Activated naive CD4-positive, alpha-beta T cell treated with anti-CD3 and anti-CD28 coated beads, Interleukin-2, amount 50 U/mL, for 24 hours (primary cell): ENCODE measurements around the gene COX6B2.

Source experiments
- H3K27ac Mint-ChIP-seq: one replicate; pipeline ENCODE4 v1.8.0; 2021; ENCODE audit warnings: mild to moderate bottlenecking, mixed read lengths
- H3K27me3 Mint-ChIP-seq: one replicate; pipeline ENCODE4 v1.8.0; 2021; ENCODE audit warnings: mixed read lengths
- H3K36me3 Mint-ChIP-seq: one replicate; pipeline ENCODE4 v1.8.0; 2021; ENCODE audit warnings: mixed read lengths
- H3K4me1 Mint-ChIP-seq: one replicate; pipeline ENCODE4 v1.8.0; 2021; ENCODE audit warnings: mixed read lengths
- H3K4me3 Mint-ChIP-seq: one replicate; pipeline ENCODE4 v1.8.0; 2021; ENCODE audit warnings: mild to moderate bottlenecking, mixed read lengths
- H3K9me3 Mint-ChIP-seq: one replicate; pipeline ENCODE4 v1.8.0; 2021; ENCODE audit warnings: mixed read lengths

Gene COX6B2

GRCh38 chr19:55385724-55386492 is 31.4 kb upstream of the COX6B2 start, which contains the start of gene RPL28:
Gene RPL28, plus strand, starts transcription at chr19:55385932. Its CDS starts 426 bp downstream, at chr19:55386358.
- Mint-ChIP-seq H3K4me1 (peaks cover 58% of the 10 kb centered on the region), H3K27ac (peak within 1 kb of the TSS; percentile 100), H3K36me3 (peaks cover 31% of the 10 kb centered on the region)

GRCh38 chr19:55384920-55385723 is 30.6 kb upstream of the COX6B2 start:
- peak overlapping the region; percentile 100 for H3K27ac Mint-ChIP-seq
- no peaks in the 10 kb centered on the region for H3K27me3 Mint-ChIP-seq
- H3K4me1 Mint-ChIP-seq, result peaks cover 51% of the 10 kb centered on the region
- peaks cover 31% of the 10 kb centered on the region for H3K36me3 Mint-ChIP-seq
- peak overlapping the region; percentile 98 for H3K4me3 Mint-ChIP-seq
- no peaks in the 10 kb centered on the region for H3K9me3 Mint-ChIP-seq

More at GRCh38 chr19:55385724-55386492, 31.4 kb upstream of the COX6B2 start, which contains the start of gene RPL28:
- no peaks in the 10 kb centered on the region for H3K27me3 Mint-ChIP-seq
- H3K4me3 Mint-ChIP-seq, result peak within 1 kb of the TSS; percentile 98
- H3K9me3 Mint-ChIP-seq, result no peaks in the 10 kb centered on the region

- H3K9me3 Mint-ChIP-seq, result no peaks in the 10 kb centered on the region
- H3K4me3 Mint-ChIP-seq, result peak within 1 kb of the TSS; percentile 98
- peak within 1 kb of the TSS; percentile 100 for H3K27ac Mint-ChIP-seq
- peaks cover 43% of the 10 kb centered on the region for H3K4me1 Mint-ChIP-seq
- H3K36me3 Mint-ChIP-seq, result peaks cover 26% of the 10 kb centered on the region
- H3K27me3 Mint-ChIP-seq, result no peaks in the 10 kb centered on the region
Measured at GRCh38 chr19:55384131-55384919, 29.8 kb upstream of the COX6B2 start, which contains the start of gene TMEM238. Gene TMEM238, minus strand, starts transcription at chr19:55384292. Its CDS starts 33 bp downstream, at chr19:55384259.

- Mint-ChIP-seq H3K27ac (peak overlapping the region; percentile 87), H3K4me1 (peaks cover 37% of the 10 kb centered on the region), H3K4me3 (peak overlapping the region; percentile 89), H3K36me3 (peaks cover 22% of the 10 kb centered on the region), H3K27me3 (no peaks in the 10 kb centered on the region), H3K9me3 (no peaks in the 10 kb centered on the region)
Measured at GRCh38 chr19:55383279-55384130, 29.0 kb upstream of the COX6B2 start.

GRCh38 chr19:55382522-55383054 is 28.1 kb upstream of the COX6B2 start:
- H3K27me3 Mint-ChIP-seq, result no peaks in the 10 kb centered on the region
- H3K9me3 Mint-ChIP-seq, result no peaks in the 10 kb centered on the region
- H3K4me1 Mint-ChIP-seq, result peaks cover 31% of the 10 kb centered on the region
- peaks cover 18% of the 10 kb centered on the region for H3K36me3 Mint-ChIP-seq
- peak overlapping the region; percentile 89 for H3K4me3 Mint-ChIP-seq
- H3K27ac Mint-ChIP-seq, result peak overlapping the region; percentile 87

- peaks cover 15% of the 10 kb centered on the region for H3K36me3 Mint-ChIP-seq
- peaks cover 28% of the 10 kb centered on the region for H3K4me1 Mint-ChIP-seq
- H3K27me3 Mint-ChIP-seq, result no peaks in the 10 kb centered on the region
- no peaks in the 10 kb centered on the region for H3K9me3 Mint-ChIP-seq
- peak overlapping the region; percentile 73 for H3K4me3 Mint-ChIP-seq
- no peak overlapping the region for H3K27ac Mint-ChIP-seq
Measured at GRCh38 chr19:55382013-55382412, 27.5 kb upstream of the COX6B2 start.

GRCh38 chr19:55379174-55379573 is 24.7 kb upstream of the COX6B2 start:
- Mint-ChIP-seq H3K27ac (no peak overlapping the region), H3K4me1 (peaks cover 19% of the 10 kb centered on the region)

GRCh38 chr19:55377356-55378131 is 23.0 kb upstream of the COX6B2 start:
- Mint-ChIP-seq H3K36me3 (peaks cover 3% of the 10 kb centered on the region), H3K27ac (no peak overlapping the region), H3K27me3 (peaks cover 8% of the 10 kb centered on the region), H3K4me1 (peaks cover 15% of the 10 kb centered on the region), H3K9me3 (no peaks in the 10 kb centered on the region), H3K4me3 (no peak overlapping the region)

More at GRCh38 chr19:55379174-55379573, 24.7 kb upstream of the COX6B2 start:
- H3K9me3 Mint-ChIP-seq, result no peaks in the 10 kb centered on the region
- H3K4me3 Mint-ChIP-seq, result no peak overlapping the region
- H3K27me3 Mint-ChIP-seq, result peaks cover 3% of the 10 kb centered on the region
- H3K36me3 Mint-ChIP-seq, result peaks cover 3% of the 10 kb centered on the region

GRCh38 chr19:55376241-55376933 is 21.9 kb upstream of the COX6B2 start, which contains the start of gene TMEM190:
Gene TMEM190, plus strand, starts transcription at chr19:55376826. Its CDS starts 28 bp downstream, at chr19:55376854.
- H3K27me3 Mint-ChIP-seq, result peaks cover 15% of the 10 kb centered on the region
- no peaks in the 10 kb centered on the region for H3K9me3 Mint-ChIP-seq
- no peak within 1 kb of the TSS for H3K4me3 Mint-ChIP-seq
- H3K36me3 Mint-ChIP-seq, result peaks cover under 1% of the 10 kb centered on the region
- no peak within 1 kb of the TSS for H3K27ac Mint-ChIP-seq
- H3K4me1 Mint-ChIP-seq, result peaks cover 4% of the 10 kb centered on the region

- Mint-ChIP-seq H3K27ac (no peak overlapping the region), H3K9me3 (no peaks in the 10 kb centered on the region), H3K4me1 (peaks cover 9% of the 10 kb centered on the region), H3K4me3 (no peak overlapping the region), H3K27me3 (peaks cover 25% of the 10 kb centered on the region), H3K36me3 (peaks cover 4% of the 10 kb centered on the region)
Measured at GRCh38 chr19:55373993-55374757, 19.7 kb upstream of the COX6B2 start.

- no peaks in the 10 kb centered on the region for H3K9me3 Mint-ChIP-seq
- H3K27ac Mint-ChIP-seq, result no peak overlapping the region
- no peak overlapping the region for H3K4me3 Mint-ChIP-seq
- H3K36me3 Mint-ChIP-seq, result peaks cover 4% of the 10 kb centered on the region
- H3K4me1 Mint-ChIP-seq, result peaks cover 9% of the 10 kb centered on the region
- H3K27me3 Mint-ChIP-seq, result peaks cover 25% of the 10 kb centered on the region
Measured at GRCh38 chr19:55373306-55373992, 18.9 kb upstream of the COX6B2 start.
